RWPE1 (cell line): ENCODE data around the gene TRANK1.

Experiments used
- CTCF ChIA-PET: fragments of 350-600 bp; sonication (Branson Sonifier 250); formaldehyde crosslinking; extraction: SDS; loops from one replicate; lab custom pipeline; 2021; lab: Yijun Ruan, JAX
- POLR2A ChIA-PET: fragments of 400-600 bp; formaldehyde crosslinking; extraction: SDS; loops from one replicate; lab custom pipeline; 2020; ENCODE audit warnings: antibody characterized with exemption; ENCODE audit not compliant: low non-redundant PET; lab: Yijun Ruan, JAX
- DNase-seq: peaks from one replicate; pipeline ENCODE4 v3.0.0; 2012; ENCODE audit warnings: low spot score
- H3K27ac ChIP-seq: fragments of 450-650 bp; 2 replicates; pipeline ENCODE4 v1.5.1; 2017
- CTCF ChIP-seq: fragments of 450-650 bp; conservative IDR thresholded peaks from 2 replicates; pipeline ENCODE4 v1.5.1; 2017; ENCODE audit warnings: low read depth, mild to moderate bottlenecking

The TRANK1 gene

GRCh38 chr3:36871379-36872126 is 73.3 kb downstream of the TRANK1 start:
- DNase-seq = no peak
- TF ChIP-seq CTCF = no peak
- ChIA-PET CTCF (no interaction called here), POLR2A (no interaction called here)
- H3K27ac ChIP-seq = no peak overlapping the region

GRCh38 chr3:36868614-36869436 is 76.0 kb downstream of the TRANK1 start:
- POLR2A ChIA-PET = no interaction called here
- peak; percentile 82 for TF ChIP-seq CTCF
- peak; percentile 34 for DNase-seq
- no peak overlapping the region for H3K27ac ChIP-seq
- CTCF ChIA-PET = interaction anchor here (0.5 to 1.4 kb wide), 9 partner anchors 10 to 903 kb away, joined by 3 to 6 read pairs (median 3); no protein-coding TSS in a partner anchor

GRCh38 chr3:36867810-36868209 is 77.0 kb downstream of the TRANK1 start:
- no peak for TF ChIP-seq CTCF
- no peak overlapping the region for H3K27ac ChIP-seq
- ChIA-PET POLR2A (no interaction called here), CTCF (interaction anchor here (1.0 to 1.4 kb wide), 3 partner anchors 55 to 139 kb away, joined by 3 read pairs; no protein-coding TSS in a partner anchor)
- no peak for DNase-seq

- H3K27ac ChIP-seq = no peak overlapping the region
- CTCF ChIA-PET = interaction anchor here (1.2 kb wide), 1 partner anchor 901 kb away, joined by 7 read pairs; no protein-coding TSS in a partner anchor
- peak; percentile 13 for DNase-seq
- POLR2A ChIA-PET = no interaction called here
- no peak for TF ChIP-seq CTCF
Observed at GRCh38 chr3:36866368-36866767, 78.5 kb downstream of the TRANK1 start.

- POLR2A ChIA-PET = no interaction called here
- H3K27ac ChIP-seq = no peak overlapping the region
Observed at GRCh38 chr3:36864180-36865053, 80.4 kb downstream of the TRANK1 start.

More at GRCh38 chr3:36864180-36865053, 80.4 kb downstream of the TRANK1 start:
- DNase-seq = no peak
- TF ChIP-seq CTCF = no peak
- CTCF ChIA-PET = no interaction called here
